PC-9 (cell line): ENCODE measurements around the gene PLCD3. TPM values are rescaled to one million over a fixed set of nuclear protein-coding genes. Genes with fewer than 3 reads are reported as not detected.

Source experiments
- BruUV-seq: library from RNA; stranded (reverse); fragments of 400-500 nt; replicated peaks from 2 replicates; lab custom pipeline; 2021; lab: Mats Ljungman, UMichigan
- CTCF ChIA-PET: fragments of 300-600 bp; sonication (Branson Sonifier 250); formaldehyde crosslinking; loops from one replicate; lab custom pipeline; 2022; ENCODE audit warnings: antibody characterized with exemption; lab: Charles Lee
- POLR2A ChIA-PET: fragments of 300-600 bp; sonication (Branson Sonifier 250); formaldehyde crosslinking; loops from one replicate; lab custom pipeline; 2022; ENCODE audit warnings: antibody characterized with exemption; ENCODE audit not compliant: unreplicated experiment; lab: Charles Lee
- DNase-seq, 2 experiments: peaks; one replicate each; pipeline versions ENCODE4 v3.0.0 to v3.0.0-alpha.2; 2015 to 2022; ENCODE audit warnings: mixed read lengths in 1 of 2
- H2AFZ ChIP-seq: fragments of 200-600 bp; sonication (generic); 2 replicates; pipeline ENCODE4 v1.8.1; 2017; ENCODE audit warnings: antibody characterized with exemption
- H3F3A ChIP-seq: fragments of 200-600 bp; sonication (generic); 2 replicates; pipeline ENCODE4 v1.8.1; 2017; ENCODE audit warnings: antibody characterized with exemption, mild to moderate bottlenecking, low read depth; ENCODE audit not compliant: insufficient read depth
- H3K27ac ChIP-seq: fragments of 200-600 bp; sonication (generic); 2 replicates; pipeline ENCODE4 v1.6.1; 2016; ENCODE audit warnings: mixed run types
- H3K27me3 ChIP-seq: fragments of 200-600 bp; sonication (generic); 2 replicates; pipeline ENCODE4 v1.6.1; 2016; ENCODE audit warnings: low read depth, mixed run types; ENCODE audit not compliant: insufficient read depth
- H3K36me3 ChIP-seq: fragments of 200-600 bp; sonication (generic); 2 replicates; pipeline ENCODE4 v1.6.1; 2016; ENCODE audit warnings: low read depth, mixed run types
- H3K4me1 ChIP-seq: fragments of 200-600 bp; sonication (generic); replicated peaks from 2 replicates; pipeline ENCODE4 v1.6.1; 2016; ENCODE audit warnings: mixed run types; ENCODE audit not compliant: insufficient read depth
- H3K4me2 ChIP-seq: fragments of 200-600 bp; sonication (generic); 2 replicates; pipeline ENCODE4 v1.6.1; 2017; ENCODE audit warnings: mixed run types
- H3K4me3 ChIP-seq: fragments of 200-600 bp; sonication (generic); 2 replicates; pipeline ENCODE4 v1.6.1; 2016; ENCODE audit warnings: mixed run types
- H3K79me2 ChIP-seq: fragments of 200-600 bp; sonication (generic); 2 replicates; pipeline ENCODE4 v1.6.1; 2017; ENCODE audit warnings: low read depth, mixed run types
- H3K9me2 ChIP-seq: fragments of 200-600 bp; sonication (generic); 2 replicates; pipeline ENCODE4 v1.8.1; 2017; ENCODE audit warnings: mild to moderate bottlenecking; ENCODE audit not compliant: insufficient read depth
- H3K9me3 ChIP-seq: fragments of 200-600 bp; sonication (generic); 2 replicates; pipeline ENCODE4 v1.8.1; 2016; ENCODE audit warnings: low read depth; ENCODE audit not compliant: insufficient read depth
- H4K20me1 ChIP-seq: fragments of 200-600 bp; sonication (generic); 2 replicates; pipeline ENCODE4 v1.8.1; 2017; ENCODE audit not compliant: insufficient read depth
- EZH2 ChIP-seq: fragments of 200-600 bp; sonication (generic); IDR thresholded peaks from 2 replicates; pipeline ENCODE4 v1.8.0; 2017; ENCODE audit warnings: antibody characterized with exemption, low read depth
- intact Hi-C: fragments of 100-400 bp; cut with micrococcal nuclease; formaldehyde crosslinking; loops from one replicate; pipeline ENCODE4 v1.10.0; 2022; ENCODE audit not compliant: unreplicated experiment
- total RNA-seq: library from RNA; stranded (reverse); gene quantifications from 2 replicates; pipeline ENCODE4 v1.2.3, GENCODE V29; 2021
- TF ChIP-seq, protein P1 (sequence below): fragments of 200-600 bp; sonication (generic); conservative IDR thresholded peaks from 2 replicates; pipeline ENCODE4 v1.6.1; 2017; ENCODE audit warnings: mixed run types, antibody characterized with exemption, mild to moderate bottlenecking, moderate library complexity

Gene PLCD3
- total RNA-seq, 1 experiment from 2014 or later, result 92.4 TPM

DNA sequence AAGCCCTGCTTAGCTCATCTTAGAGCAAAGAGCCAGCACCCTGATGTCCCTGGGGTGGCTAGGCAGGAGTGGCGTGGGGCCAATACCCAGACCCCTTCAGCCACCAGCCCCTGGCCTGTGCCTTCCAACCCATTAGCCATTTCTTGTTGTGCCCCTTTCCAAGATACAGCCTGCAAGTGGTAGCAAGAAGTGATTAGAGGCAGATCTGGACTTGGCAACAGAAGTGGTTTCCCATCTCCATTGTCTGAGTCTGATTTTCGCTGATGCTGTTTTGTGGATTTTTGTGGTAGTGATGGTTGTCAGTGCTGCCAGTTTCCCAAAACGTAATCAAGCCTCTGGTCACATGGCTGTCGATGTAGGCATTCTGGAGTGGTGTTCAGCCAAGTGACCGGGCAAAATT, 25.7 kb downstream of the PLCD3 start:
- Histone ChIP-seq H4K20me1 (no peaks in the 10 kb centered on the region; the same call in 1 of the 2 replicates), H3K4me2 (no peak overlapping the region), H3K36me3 (peaks cover 11% of the 10 kb centered on the region; the same call in 1 of the 2 replicates), H3K4me1 (no peaks in the 10 kb centered on the region), H3K9me3 (no peaks in the 10 kb centered on the region), H3K4me3 (no peak overlapping the region), H3K79me2 (no peaks in the 10 kb centered on the region), H2AFZ (no peak overlapping the region), H3F3A (peaks cover 15% of the 10 kb centered on the region), H3K9me2 (no peaks in the 10 kb centered on the region), H3K27me3 (no peaks in the 10 kb centered on the region), H3K27ac (no peak overlapping the region)
- no TSS peak for BruUV-seq
- DNase-seq, result no peak
- no peak for TF ChIP-seq EZH2
- intact Hi-C loops, result no loop called here
- ChIA-PET POLR2A (no interaction called here), CTCF (no interaction called here)

DNA sequence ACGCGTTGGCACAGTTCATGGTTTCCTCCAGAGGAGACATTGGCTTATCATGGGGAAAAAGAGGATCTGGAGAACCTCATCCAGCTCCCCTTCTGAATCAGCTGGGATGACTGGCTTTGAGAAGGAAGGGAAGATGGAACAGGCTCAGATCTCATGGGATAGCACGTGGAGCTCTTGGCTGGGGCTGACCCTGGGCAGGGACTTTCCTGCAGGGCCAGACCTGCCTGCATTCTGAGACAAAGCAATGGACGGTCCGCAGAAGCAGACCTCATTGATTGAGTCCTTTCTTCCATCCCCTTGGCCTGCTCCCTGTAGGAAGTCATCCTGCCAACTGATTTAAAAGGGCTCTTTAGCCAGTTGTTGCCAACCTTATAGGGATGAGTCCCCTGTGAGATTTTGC, 26.2 kb downstream of the PLCD3 start:
- Histone ChIP-seq H4K20me1 (no peaks in the 10 kb centered on the region; the same call in 1 of the 2 replicates), H2AFZ (no peak overlapping the region), H3K36me3 (peaks cover 11% of the 10 kb centered on the region; the same call in 1 of the 2 replicates), H3F3A (peaks cover 15% of the 10 kb centered on the region), H3K4me3 (no peak overlapping the region), H3K4me1 (no peaks in the 10 kb centered on the region), H3K27ac (no peak overlapping the region), H3K79me2 (no peaks in the 10 kb centered on the region), H3K4me2 (no peak overlapping the region), H3K9me3 (no peaks in the 10 kb centered on the region), H3K9me2 (no peaks in the 10 kb centered on the region), H3K27me3 (no peaks in the 10 kb centered on the region)
- ChIA-PET POLR2A (no interaction called here), CTCF (no interaction called here)
- no TSS peak for BruUV-seq
- DNase-seq, result no peak
- intact Hi-C loops, result no loop called here
- no peak for TF ChIP-seq EZH2
- TF ChIP-seq, protein P1, sequence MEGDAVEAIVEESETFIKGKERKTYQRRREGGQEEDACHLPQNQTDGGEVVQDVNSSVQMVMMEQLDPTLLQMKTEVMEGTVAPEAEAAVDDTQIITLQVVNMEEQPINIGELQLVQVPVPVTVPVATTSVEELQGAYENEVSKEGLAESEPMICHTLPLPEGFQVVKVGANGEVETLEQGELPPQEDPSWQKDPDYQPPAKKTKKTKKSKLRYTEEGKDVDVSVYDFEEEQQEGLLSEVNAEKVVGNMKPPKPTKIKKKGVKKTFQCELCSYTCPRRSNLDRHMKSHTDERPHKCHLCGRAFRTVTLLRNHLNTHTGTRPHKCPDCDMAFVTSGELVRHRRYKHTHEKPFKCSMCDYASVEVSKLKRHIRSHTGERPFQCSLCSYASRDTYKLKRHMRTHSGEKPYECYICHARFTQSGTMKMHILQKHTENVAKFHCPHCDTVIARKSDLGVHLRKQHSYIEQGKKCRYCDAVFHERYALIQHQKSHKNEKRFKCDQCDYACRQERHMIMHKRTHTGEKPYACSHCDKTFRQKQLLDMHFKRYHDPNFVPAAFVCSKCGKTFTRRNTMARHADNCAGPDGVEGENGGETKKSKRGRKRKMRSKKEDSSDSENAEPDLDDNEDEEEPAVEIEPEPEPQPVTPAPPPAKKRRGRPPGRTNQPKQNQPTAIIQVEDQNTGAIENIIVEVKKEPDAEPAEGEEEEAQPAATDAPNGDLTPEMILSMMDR, result no peak

DNA sequence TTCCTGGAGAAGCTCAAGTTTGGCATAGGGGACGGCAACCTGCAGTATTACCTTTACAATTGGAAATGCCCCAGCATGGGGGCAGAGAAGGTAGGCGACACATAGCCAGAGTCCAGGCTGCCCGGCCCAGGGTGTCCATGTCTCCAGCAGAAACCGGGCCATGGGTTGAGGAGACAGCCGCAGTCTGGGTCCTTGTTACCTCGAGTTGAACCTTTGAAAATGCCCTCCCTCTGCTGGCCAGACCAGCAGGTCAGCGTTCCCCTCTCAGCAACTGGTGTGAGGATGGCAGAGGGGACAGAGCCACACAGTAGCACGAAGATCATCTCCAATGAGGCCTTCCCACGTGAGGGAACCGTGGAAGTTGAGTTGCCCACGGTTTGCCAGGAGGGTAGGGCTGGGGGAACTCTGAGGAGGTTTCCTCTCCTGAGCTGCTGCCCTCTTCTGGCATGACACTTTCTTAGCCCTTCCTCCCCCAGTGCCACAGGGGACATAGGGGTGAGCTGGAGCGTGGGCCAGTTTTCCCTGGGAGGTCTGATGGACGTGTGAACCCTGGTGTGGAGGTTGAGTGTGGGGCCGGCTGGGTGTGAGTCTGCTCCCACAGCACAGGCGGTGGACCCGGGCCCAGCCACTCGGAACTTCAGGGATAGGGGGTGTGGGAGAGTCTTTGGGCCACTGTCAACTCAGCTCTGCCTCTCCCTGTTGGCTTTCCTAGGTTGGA, 27.2 kb downstream of the PLCD3 start:
- TF ChIP-seq, protein P1, result no peak; the same call in 1 of the 2 replicates
- no peak for TF ChIP-seq EZH2
- peaks cover 17% of the 10 kb centered on the region for H3F3A ChIP-seq
- intact Hi-C loops, result no loop called here

More for the DNA sequence above, 27.2 kb downstream of the PLCD3 start:
- ChIA-PET CTCF (no interaction called here), POLR2A (no interaction called here)
- Histone ChIP-seq H3K27ac (no peak overlapping the region), H3K4me1 (no peaks in the 10 kb centered on the region), H3K9me3 (no peaks in the 10 kb centered on the region), H3K4me2 (no peak overlapping the region), H3K4me3 (no peak overlapping the region), H3K36me3 (peaks cover 11% of the 10 kb centered on the region), H4K20me1 (no peaks in the 10 kb centered on the region; the same call in 1 of the 2 replicates), H3K9me2 (no peaks in the 10 kb centered on the region), H3K79me2 (no peaks in the 10 kb centered on the region), H2AFZ (no peak overlapping the region), H3K27me3 (no peaks in the 10 kb centered on the region)
- no peak for DNase-seq
- BruUV-seq, result no TSS peak
